DMS53 treated with DMSO at 0.1 percent for 48 hours (cell line): ENCODE data around the gene COL15A1.

ENCODE experiments used
- DNase-seq: peaks from one replicate; lab custom pipeline; 2025; ENCODE audit not compliant: unreplicated experiment; lab: John Stamatoyannopoulos, UW

Gene COL15A1

DNA sequence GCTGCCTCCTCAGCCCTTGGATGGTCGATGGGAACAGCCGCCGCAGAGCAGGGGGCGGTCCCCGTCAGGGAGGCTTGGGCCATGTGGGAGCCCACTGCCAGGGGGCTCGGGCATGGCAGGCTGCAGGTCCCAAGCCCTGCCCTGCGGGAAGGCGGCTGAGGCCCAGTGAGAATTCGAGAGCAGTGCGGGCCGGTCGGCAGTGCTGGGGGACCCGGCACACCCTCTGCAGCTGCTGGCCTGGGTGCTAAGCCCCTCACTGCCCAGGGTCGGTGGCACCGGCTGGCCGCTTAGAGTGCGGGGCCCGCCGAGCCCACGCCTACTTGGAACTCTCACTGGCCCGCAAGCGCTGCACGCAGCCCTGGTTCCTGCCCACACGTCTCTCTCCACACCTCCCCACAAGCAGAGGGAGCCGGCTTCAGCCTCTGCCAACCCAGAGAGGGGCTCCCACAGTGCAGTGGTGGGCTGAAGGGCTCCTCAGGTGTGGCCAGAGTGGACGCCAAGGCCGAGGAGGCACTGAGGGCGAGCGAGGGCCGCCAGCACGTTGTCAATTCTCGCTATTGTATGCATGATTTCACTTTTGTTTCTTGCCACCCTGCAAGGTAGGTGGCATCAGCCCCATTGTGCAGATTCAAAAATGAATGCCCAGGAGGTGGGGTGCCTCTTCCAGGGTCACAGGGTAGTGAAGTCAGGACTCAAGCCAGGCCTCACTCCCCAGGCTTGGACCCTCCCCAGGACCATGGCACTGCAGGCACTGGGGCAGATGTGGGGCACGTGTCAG, 48.6 kb downstream of the COL15A1 start:
- no peak for DNase-seq

DNA sequence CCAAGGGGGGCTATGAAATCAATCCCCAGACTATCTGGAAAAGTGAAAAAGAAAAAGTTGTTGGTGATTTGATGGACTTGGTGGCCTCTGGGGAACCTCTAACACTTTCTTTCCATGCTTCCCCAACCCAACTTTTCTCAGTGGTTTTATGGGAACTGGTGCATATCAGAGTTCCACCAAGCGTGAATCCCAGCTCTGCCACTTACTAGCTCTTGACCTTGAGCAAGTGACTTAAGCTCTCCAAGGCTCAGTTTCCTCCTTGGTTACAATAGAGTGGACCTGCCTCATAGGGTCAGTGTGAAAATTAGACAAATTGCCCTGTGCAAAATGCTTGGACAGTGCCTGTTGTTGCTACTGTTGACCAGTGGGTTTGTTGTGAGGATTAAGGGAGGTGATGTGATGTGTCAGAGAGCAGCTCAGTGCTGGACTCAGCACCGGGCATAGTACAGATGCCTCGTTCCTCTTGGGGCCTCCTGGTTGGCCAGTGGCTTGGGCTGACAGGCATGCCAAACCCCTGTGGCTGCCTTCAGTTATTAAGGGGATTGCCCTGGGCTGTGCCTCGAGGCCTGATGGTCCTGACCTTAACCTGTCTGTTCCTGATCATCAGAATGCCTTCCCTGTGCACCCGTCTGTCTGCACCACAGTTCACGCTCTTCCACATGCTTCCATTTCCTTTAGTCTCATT, 49.3 kb downstream of the COL15A1 start:
- DNase-seq: no peak

DNA sequence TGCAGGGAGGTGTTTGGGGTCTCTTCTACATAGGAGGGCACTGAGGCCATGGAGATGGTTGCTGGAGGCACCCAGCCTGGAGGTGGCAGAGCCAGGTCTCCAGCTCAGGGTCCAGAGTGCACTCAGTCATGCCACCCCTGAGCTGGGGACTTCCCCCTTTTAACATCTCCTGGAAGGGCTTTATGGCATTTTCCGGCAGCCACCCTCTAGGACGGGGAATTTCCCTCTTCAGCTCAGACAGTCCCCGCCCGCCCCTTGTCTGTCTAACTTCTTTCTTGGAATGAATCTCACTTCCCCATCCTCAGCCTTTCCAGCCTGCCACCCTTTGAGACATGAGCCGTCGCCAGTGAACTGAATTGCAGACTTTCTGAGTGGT, 49.9 kb downstream of the COL15A1 start:
- DNase-seq: no peak

DNA sequence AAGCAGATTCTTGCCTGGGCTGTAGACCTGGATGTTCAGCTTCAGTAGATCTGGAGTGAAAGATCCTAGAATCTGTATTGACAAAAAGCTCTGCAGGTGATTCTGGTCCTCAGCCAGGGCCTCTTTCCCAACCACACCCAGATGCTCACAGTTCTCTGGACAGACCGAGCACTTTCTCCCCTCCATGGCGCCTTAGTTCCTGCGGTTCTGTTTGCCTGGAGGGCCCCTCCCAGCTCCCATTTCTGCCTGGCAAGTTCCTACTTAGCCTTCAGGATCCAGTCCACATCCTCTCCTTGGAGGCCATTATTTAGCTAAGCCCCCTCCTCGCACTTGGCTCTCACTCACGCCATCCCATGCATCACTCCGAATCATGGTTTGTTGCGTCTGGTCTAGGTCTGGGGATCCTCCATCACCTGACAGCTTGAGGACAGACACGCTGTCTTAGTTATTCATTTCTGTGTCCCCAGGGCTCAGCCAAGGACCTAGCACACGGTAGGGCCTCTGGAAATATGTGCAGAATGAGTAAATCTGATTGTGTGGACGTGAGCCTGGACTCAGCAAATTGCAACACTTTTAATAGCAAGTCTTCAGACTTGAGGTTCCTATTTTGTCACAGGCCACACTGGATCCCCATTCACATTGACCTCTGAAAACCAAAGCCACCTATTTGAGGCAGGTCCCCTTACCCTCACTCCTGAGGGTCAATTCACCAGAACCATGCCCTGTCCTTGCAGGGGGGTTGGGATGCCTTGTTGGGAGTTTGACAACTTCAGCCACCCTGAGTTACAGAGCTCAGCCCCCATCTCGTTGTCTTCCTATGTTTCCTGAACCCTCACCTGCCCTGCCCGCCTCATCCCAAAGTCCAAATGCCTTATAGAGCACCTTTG, 50.7 kb downstream of the COL15A1 start:
- DNase-seq: no peak

DNA sequence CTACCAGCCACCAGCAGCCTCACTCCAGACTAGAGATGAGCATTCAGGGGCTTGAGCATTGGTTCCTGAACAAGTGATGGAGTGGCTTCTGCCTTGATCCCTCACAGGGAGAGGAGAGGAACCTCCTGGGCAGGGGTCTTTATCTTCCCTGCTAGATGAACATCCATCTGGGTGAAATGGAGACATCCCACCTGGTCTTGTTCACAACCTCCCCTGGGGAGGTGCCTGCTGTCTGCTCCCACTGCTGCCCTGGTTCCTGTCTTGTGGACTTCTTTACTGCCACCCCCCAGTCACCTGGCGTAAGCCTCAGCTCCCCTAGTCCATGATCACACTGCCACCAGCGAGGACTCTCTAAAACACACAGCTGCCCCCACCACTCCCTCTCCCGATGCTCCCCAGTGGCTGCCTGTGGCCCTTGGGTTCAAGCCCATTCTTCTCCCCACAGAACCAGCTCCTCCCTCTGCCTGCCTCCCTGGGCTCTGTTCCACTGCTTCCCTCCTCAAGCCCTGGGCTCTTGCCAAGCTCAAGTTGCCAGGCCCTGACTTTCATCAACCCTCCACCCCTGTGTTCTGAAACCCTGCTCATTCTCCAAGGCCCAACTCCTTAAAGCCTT, 51.5 kb downstream of the COL15A1 start:
- DNase-seq: no peak

DNA sequence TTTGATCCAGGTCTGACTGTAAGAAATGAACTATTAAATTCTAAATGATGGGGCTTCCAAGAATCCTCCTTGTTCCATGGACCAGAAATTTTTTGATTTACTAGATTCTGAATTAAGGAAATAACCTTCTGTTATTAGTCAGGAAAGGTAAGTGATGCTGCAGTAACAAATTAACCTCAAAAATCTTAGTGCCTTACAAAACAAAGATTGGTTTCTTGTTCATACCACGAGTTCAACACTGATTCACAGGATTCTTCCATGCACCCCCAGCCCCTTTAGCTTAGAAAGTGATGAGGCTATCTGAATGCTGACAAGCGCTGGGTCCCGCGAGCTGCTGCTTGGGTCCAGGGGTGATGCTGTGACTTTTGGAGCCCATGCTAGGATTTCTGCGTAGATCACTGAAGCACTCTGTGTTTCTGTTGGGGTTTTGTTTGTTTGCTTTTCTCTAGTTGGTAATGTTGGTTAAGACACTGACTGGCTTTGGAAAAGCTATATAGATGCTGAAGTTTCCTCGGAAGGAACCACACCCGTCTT, 52.3 kb downstream of the COL15A1 start:
- DNase-seq: no peak

DNA sequence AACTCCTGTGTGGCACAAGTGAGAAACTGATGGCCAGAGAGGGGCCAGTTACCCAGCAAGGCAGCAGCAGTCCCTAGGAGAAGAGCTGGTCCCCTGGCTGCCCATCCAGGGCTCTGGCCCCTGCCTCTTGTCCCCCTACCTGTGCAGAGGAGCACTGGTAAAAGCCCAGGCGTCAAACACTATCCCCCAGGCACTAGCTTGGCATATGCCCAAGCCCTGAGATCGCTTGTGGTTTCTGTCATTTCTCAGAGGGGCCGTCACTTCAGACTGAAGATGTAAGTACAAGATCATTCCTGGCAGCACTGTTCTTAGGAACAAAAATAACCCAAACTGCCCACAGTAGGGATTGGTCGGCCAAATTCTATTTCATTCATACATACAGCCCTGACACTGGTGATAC, 53.9 kb downstream of the COL15A1 start:
- no peak for DNase-seq

DNA sequence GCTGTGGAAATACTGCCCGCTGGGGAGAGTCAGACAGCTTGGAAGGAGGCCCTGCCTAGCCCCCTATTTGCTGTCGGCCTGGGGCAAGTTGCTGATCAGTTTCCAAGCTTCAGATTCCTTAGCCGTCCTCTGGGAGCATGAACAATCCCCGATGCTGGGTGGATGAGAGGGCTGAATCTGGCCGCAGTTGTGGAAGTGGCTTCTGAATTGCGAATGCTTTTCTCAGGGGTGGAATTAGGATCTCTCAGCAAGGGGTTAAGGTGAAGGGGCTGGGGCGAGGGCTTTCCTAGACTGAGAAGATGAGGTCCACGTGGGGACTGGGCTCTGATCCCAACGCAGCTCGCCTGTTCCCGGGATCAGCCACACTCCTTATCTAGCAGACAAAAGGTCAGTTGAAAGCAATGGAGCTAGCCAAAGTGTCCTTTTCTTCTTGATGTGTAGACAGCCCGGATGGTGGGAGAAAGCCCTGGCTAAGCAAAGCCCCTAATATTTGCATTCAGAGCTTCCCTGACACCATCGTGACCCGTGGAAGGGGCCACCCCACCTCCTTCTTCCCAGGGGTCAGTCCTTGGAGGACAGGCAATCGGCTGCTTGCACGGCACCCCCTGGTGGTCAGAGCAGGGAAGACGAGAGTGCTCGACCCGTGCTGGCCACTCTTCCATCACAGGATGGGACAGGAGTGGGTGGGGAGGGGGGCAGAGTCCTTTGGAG, 54.9 kb downstream of the COL15A1 start:
- peak; percentile 16 for DNase-seq

DNA sequence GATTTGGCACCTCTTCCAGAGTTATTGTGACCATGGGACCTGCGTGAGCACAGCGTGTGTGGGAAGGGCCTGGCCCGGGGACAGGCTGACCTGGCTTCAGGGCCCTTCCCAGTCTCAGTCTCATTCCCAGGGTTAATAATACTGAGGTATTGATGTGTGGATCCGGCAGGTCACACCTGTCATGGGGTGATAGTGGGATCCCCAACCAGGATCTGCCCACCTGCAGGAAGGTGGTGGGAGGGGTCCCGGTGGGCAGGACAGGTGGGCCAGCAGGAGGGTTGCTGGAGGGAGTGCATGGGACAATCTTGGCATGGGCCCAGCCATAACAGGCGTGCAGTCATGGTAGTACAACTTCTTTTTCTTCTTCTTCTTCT, 55.4 kb downstream of the COL15A1 start:
- no peak for DNase-seq

DNA sequence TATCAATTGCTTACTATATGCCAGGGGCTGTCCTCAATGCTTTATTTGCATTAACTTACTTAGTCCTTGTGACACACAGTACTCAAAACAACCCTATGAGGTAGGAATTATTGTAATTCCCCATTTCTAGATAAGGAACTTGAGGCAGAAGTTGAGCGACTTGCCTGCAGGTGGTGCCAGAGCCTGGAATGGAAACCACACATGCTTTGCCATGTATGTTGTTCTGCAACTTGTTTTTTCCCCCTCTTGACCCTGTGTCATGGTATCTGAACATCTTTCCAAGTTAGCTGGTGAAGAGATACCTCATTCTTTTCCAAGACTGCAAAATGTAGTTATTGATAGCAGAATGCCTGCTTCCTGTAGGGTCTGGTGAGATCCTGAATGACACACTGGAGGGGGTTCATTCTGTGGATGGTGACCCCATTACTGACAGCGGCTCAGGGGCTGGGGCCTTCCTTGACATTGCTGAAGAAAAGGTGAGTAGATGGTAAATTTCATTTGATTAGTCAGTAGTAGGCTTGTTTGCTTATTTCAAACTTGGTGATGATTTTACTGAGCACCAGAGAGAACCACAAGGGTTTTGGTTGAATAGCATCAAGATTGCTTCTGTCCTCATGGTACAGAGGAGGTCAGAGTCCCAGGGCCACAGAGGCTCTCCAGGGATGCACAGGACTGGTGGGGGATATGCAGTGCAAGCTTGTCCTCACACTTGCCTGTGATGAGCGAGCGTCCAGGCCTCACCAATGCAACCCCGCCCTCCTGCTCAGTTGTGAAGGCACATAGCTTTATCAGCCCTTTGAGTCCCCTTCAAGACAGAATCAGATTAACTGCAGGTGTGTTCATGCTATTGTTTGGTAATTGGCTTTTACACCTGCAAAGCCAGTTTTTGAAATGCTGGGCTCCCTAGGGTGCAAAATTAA, 57.0 kb downstream of the COL15A1 start:
- peak; percentile 20 for DNase-seq

DNA sequence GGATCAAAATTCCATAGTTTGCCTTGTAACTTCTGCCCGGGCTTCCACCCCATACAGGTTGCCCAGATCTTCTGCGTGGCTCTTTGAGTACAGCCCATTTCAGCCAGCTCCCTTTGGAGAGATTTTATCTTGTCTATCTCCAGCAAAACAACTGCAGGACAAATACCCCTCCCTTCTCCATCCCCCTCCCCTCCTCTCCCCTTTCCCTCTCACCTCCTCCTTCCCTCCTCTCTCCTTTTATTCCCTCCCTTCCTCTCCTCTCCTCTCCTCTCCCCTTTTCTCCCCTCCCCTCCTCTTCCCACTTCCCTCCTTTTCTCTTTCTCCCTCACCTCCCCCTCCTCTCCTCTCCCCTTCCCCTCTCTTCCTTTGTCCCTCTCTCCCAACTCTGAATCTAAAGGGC, 58.2 kb downstream of the COL15A1 start:
- DNase-seq: no peak

DNA sequence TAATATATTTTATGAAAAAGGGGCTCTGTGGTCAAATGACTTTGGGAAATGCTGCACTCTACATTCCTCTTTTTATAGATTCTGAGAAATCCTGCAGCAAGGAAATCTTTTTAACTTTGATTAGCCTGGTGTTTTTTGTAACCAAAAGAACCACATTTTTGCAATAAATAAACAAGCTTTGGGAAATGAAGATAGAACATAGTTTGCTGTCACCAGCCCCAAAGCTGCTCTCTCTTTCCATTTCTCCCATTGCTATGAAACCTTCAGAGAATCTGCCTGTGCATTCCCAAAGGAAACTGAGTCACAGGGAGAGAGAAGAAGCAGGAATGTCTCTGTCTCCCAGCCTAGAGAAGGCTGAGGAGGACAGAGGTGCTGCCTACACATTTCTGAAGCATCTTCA, 59.0 kb downstream of the COL15A1 start:
- DNase-seq: no peak

DNA sequence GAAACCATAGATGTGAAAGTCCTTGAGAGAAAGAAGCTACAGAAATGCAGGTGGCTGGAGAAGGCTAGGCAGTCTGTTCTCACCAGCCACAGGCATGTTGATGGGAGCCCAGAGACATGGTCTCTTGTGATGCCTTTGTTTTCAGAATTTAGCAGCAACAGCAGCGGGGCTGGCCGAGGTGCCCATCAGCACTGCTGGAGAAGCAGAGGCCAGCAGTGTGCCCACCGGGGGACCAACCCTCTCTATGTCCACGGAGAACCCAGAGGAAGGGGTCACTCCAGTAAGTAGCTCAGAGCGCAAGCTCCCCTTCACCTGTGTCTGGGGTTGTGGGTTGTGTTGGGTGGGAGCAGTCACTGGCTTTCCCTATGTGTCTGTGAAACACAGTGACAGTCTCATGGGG, 59.6 kb downstream of the COL15A1 start:
- DNase-seq: no peak

DNA sequence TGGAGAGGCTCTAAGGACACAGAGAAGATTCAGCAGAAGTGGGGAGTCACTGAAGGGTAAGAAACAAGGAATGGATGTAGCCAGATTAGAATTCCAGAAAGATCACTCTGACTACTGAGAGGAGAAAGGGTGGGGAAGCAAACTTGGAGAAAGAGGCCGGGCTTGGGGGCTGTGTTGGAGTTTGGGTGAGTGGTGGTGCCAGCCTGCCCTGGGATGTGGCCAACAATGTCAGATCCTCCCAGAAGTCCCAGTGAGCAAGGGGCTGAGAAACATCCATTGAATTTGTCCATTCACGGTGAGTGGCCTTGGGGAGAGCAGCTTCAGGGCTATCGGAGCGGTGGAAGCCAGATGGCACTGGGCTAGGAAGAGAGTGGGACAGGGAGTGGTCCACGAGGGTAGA, 60.4 kb downstream of the COL15A1 start:
- DNase-seq: no peak

DNA sequence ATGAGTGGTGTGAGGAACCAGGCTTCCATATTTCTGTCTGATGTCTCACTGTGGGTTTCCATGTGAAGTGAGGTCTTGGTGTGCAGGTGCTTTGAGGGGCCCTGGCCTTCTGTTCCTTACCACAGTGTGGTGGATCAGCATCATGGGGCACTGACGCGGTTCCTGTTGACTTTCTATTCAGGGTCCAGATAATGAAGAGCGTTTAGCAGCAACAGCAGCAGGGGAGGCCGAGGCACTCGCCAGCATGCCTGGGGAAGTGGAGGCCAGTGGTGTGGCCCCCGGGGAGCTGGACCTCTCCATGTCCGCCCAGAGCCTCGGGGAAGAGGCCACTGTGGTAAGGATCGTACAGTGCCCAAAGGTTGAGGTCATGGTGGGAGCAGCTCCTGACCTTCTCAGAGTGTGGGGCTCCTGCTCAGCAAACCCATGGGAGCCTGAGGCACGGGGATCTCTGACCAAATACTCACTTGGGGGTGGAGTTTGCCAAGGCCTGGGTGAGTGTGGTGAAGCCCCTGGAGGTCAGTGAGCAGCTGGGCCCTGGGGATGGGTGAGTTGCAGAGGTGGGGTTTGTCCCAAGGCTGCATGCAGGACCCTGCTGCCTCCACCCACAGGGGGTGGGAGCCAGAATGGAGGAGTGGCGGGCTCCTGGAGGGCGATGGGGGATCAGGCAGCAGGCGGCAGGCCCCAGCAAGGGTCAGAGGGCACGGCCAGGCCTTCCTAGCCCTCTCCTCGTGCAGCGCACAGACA, 61.2 kb downstream of the COL15A1 start:
- no peak for DNase-seq

DNA sequence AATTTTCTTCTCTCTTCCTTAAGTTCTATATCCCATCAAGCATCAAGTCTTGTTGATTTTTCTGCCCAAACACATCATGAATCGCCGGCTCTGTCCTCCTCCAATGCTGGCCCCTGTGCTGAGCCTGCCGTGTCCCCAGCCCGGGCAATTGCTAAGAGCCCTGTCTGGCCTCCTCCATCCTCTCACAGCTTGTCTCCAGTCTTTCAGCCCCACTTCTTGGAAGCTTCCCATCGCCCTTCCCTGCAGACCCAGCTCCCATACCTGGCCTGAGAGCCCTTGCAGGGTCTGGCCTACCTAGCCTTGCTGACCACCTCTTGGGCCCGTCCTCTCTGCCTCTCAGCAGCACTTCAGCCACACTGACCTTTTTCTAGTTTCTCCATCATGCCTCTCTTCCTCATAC, 61.9 kb downstream of the COL15A1 start:
- DNase-seq: no peak

DNA sequence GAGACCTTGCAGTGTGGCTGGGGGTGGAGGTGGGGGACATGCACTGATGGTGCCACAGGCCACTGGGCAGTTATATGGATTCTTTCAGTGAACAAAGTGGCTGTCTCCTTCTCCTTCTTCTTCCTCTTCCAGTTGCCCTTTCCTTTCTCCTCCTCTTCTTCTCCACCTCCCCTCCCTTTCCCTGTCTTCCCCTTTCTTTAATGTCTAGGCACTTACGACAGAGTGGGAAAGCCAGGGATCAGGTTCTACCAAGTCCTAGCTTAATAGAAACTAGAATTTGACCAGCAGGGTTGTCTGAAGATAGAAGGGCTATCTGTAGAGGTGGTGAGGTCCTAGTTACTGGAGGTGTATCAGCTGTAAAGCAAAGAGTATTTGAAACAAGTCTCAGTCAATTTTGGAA, 62.8 kb downstream of the COL15A1 start:
- DNase-seq: no peak

DNA sequence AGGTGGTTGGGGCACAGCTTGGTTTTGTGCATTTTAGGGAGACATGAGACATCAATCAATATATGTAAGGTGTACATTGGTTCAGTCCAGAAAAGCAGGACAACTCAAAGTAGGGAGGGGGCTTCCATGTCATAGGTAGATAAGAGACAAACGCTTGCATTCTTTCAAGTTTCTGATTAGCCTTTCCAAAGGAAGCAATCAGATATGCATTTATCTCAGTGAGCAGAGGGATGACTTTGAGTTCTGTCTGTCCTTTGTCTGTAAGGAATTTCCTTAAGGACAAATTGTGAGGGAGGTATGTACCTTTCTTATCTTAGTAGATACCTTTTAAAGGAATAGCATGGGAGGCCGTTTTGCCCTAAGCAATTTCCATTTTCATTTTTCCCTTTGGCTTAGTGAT, 63.3 kb downstream of the COL15A1 start:
- no peak for DNase-seq

DNA sequence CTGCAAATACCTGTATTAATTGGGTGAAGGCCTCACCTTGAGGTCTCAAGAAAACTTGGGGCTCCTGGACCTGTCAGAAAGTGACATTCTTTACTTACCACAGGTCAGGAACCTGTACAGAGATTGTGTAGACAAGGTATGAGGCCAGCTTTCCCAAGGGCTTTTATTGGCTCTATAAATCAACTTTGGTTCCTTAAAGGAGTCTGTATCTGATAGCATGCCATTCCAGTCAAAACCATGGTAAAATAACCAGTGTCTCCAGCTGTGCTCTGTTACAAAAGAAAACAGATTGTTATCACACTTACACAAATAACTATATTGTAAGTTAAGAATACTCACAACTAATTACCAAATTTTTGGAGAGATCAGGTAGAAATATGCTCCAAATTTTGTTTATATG, 64.5 kb downstream of the COL15A1 start:
- no peak for DNase-seq
